Loucy (cell line): Measurements from ENCODE around the gene SPC24.

Experiments used
- EZH2phosphoT487 ChIP-seq: fragments of 200-600 bp; IDR thresholded peaks from 2 replicates; pipeline ENCODE4 v1.6.1; 2018; ENCODE audit warnings: antibody characterized with exemption, mild to moderate bottlenecking, moderate library complexity, borderline replicate concordance
- TF ChIP-seq, protein P1 (sequence below): fragments of 200-600 bp; sonication (generic); conservative IDR thresholded peaks from 2 replicates; pipeline ENCODE4 v1.5.1; 2014; ENCODE audit warnings: mild to moderate bottlenecking, antibody characterized with exemption, low read length

DNA sequence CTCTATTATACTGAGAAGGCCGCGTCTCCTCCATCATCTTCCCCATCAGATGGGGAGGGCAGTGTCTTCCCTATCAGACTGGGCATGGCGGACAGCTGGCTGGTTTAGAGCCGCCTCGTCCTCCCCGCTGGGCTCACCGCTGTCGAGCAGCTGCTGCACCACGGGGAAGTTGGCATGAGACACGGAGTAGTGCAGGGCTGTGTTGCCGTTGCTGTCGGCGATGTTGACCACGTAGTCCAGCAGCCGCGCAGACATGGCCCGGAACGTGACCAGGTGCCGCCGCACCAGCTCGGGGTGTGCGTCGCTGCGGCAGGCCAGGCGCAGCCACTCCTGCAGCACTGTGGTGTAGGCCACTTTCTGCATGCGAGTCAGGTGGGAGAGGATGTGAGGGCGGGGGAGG lies 18.8 kb upstream of the SPC24 start:
- TF ChIP-seq, protein P1, sequence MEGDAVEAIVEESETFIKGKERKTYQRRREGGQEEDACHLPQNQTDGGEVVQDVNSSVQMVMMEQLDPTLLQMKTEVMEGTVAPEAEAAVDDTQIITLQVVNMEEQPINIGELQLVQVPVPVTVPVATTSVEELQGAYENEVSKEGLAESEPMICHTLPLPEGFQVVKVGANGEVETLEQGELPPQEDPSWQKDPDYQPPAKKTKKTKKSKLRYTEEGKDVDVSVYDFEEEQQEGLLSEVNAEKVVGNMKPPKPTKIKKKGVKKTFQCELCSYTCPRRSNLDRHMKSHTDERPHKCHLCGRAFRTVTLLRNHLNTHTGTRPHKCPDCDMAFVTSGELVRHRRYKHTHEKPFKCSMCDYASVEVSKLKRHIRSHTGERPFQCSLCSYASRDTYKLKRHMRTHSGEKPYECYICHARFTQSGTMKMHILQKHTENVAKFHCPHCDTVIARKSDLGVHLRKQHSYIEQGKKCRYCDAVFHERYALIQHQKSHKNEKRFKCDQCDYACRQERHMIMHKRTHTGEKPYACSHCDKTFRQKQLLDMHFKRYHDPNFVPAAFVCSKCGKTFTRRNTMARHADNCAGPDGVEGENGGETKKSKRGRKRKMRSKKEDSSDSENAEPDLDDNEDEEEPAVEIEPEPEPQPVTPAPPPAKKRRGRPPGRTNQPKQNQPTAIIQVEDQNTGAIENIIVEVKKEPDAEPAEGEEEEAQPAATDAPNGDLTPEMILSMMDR = no peak
- no peak for TF ChIP-seq EZH2phosphoT487
